IMR-90 (cell line): ENCODE results near the gene PUS7L. TPM values are rescaled to one million over a fixed set of nuclear protein-coding genes. Genes with fewer than 3 reads are reported as not detected.

Source experiments
- ATAC-seq: fragments of 200-7000 bp; cut with Tn5 transposase; 2 replicates; pipeline ENCODE4 v1.9.1; 2020; ENCODE audit warnings: low read depth, mild to moderate bottlenecking, moderate library complexity
- BruUV-seq: library from RNA; stranded (reverse); fragments of 400-500 nt; replicated peaks from 2 replicates; lab custom pipeline; 2021; lab: Mats Ljungman, UMichigan
- CTCF ChIA-PET: fragments of 300-600 bp; formaldehyde crosslinking; extraction: SDS; loops from one replicate; lab custom pipeline; 2021; ENCODE audit warnings: antibody characterized with exemption; lab: Yijun Ruan, JAX
- POLR2A ChIA-PET: fragments of 300-600 bp; sonication (Branson Sonifier 250); formaldehyde crosslinking; loops from one replicate; lab custom pipeline; 2022; ENCODE audit warnings: antibody characterized with exemption; ENCODE audit not compliant: unreplicated experiment; lab: Charles Lee
- DNase-seq: peaks from one replicate; pipeline ENCODE4 v3.0.0; 2013
- H2AFZ ChIP-seq: replicated peaks from 2 replicates; pipeline ENCODE3; 2013; ENCODE audit warnings: low read length, mild to moderate bottlenecking; ENCODE audit not compliant: poor library complexity
- H2AK5ac ChIP-seq: 2 replicates; pipeline ENCODE4 v1.6.1; 2013; ENCODE audit warnings: low read depth, low read length, inconsistent platforms
- H2AK9ac ChIP-seq: replicated peaks from 2 replicates; pipeline ENCODE3; 2013; ENCODE audit warnings: mild to moderate bottlenecking, low read depth, low read length, moderate library complexity; ENCODE audit not compliant: poor library complexity
- H2BK120ac ChIP-seq: 2 replicates; pipeline ENCODE4 v1.6.1; 2013; ENCODE audit warnings: low read depth, low read length, inconsistent platforms
- H2BK15ac ChIP-seq: 3 replicates; pipeline ENCODE4 v1.6.1; 2013; ENCODE audit warnings: low read depth, low read length, inconsistent platforms
- H2BK20ac ChIP-seq: 2 replicates; pipeline ENCODE4 v1.6.1; 2013; ENCODE audit warnings: low read depth, mild to moderate bottlenecking, inconsistent platforms, low read length, moderate library complexity
- H2BK5ac ChIP-seq: 2 replicates; pipeline ENCODE4 v1.6.1; 2013; ENCODE audit warnings: mild to moderate bottlenecking, low read depth, low read length, inconsistent platforms; ENCODE audit not compliant: poor library complexity, severe bottlenecking
- H3K14ac ChIP-seq: replicated peaks from 2 replicates; pipeline ENCODE4 v1.6.1; 2013; ENCODE audit warnings: low read depth, low read length, inconsistent platforms
- H3K18ac ChIP-seq: 2 replicates; pipeline ENCODE4 v1.6.1; 2013; ENCODE audit warnings: low read depth, low read length, control low read depth
- H3K23ac ChIP-seq: 2 replicates; pipeline ENCODE4 v1.6.1; 2013; ENCODE audit warnings: low read depth, low read length, inconsistent platforms
- H3K27ac ChIP-seq: 2 replicates; pipeline ENCODE4 v1.5.1; 2013; ENCODE audit warnings: mild to moderate bottlenecking, control low read depth, low read length; ENCODE audit not compliant: insufficient read depth
- H3K27me3 ChIP-seq: 2 replicates; pipeline ENCODE4 v1.6.1; 2013; ENCODE audit warnings: low read length; ENCODE audit not compliant: control insufficient read depth, insufficient read depth
- H3K36me3 ChIP-seq: 2 replicates; pipeline ENCODE4 v1.6.1; 2013; ENCODE audit warnings: low read length, mixed read lengths; ENCODE audit not compliant: control insufficient read depth, insufficient read depth
- H3K4ac ChIP-seq: 2 replicates; pipeline ENCODE4 v1.6.1; 2013; ENCODE audit warnings: low read depth, low read length, inconsistent platforms
- H3K4me1 ChIP-seq: 2 replicates; pipeline ENCODE4 v1.6.1; 2013; ENCODE audit warnings: low read length, mixed read lengths; ENCODE audit not compliant: control insufficient read depth, insufficient read depth
- H3K4me2 ChIP-seq: 2 replicates; pipeline ENCODE4 v1.6.1; 2013; ENCODE audit warnings: low read depth, mild to moderate bottlenecking, control low read depth, low read length, moderate library complexity
- H3K4me3 ChIP-seq: 2 replicates; pipeline ENCODE4 v1.5.1; 2013; ENCODE audit warnings: low read depth, mild to moderate bottlenecking, control low read depth, low read length, moderate library complexity; ENCODE audit not compliant: insufficient read depth
- H3K56ac ChIP-seq: 2 replicates; pipeline ENCODE4 v1.6.1; 2013; ENCODE audit warnings: low read length, inconsistent platforms; ENCODE audit not compliant: insufficient read depth; ENCODE audit errors: extremely low read depth
- H3K79me1 ChIP-seq, 2 experiments: 2 replicates each; pipeline ENCODE4 v1.6.1; 2013; ENCODE audit warnings: low read length in 2 of 2, inconsistent platforms in 1 of 2, low read depth in 1 of 2
- H3K9ac ChIP-seq: 2 replicates; pipeline ENCODE4 v1.6.1; 2013; ENCODE audit warnings: low read depth, low read length, control low read depth
- H3K9me1 ChIP-seq: 2 replicates; pipeline ENCODE4 v1.6.1; 2013; ENCODE audit warnings: low read length, inconsistent platforms; ENCODE audit not compliant: insufficient read depth
- H3K9me3 ChIP-seq: 2 replicates; pipeline ENCODE4 v1.6.1; 2013; ENCODE audit warnings: low read length; ENCODE audit not compliant: control insufficient read depth, insufficient read depth
- H4K20me1 ChIP-seq: 2 replicates; pipeline ENCODE4 v1.6.1; 2013; ENCODE audit warnings: low read length, inconsistent platforms; ENCODE audit not compliant: insufficient read depth
- H4K5ac ChIP-seq: 2 replicates; pipeline ENCODE4 v1.6.1; 2013; ENCODE audit warnings: mild to moderate bottlenecking, low read depth, low read length, control low read depth
- H4K8ac ChIP-seq, 2 experiments: 2 replicates each; pipeline ENCODE4 v1.6.1; 2013; ENCODE audit warnings: low read depth in 2 of 2, low read length in 2 of 2, control low read depth in 1 of 2, inconsistent platforms in 1 of 2
- H4K91ac ChIP-seq: 2 replicates; pipeline ENCODE4 v1.6.1; 2013; ENCODE audit warnings: low read depth, low read length, inconsistent platforms; ENCODE audit not compliant: insufficient read depth
- BHLHE40 ChIP-seq: fragments of 150-350 bp; IDR thresholded peaks from 2 replicates; pipeline ENCODE4 v1.6.1; 2016; ENCODE audit warnings: mild to moderate bottlenecking, low read depth, low read length
- CEBPB ChIP-seq: IDR thresholded peaks from 2 replicates; pipeline ENCODE4 v1.6.1; 2012; ENCODE audit warnings: low read depth, low read length, improper control_type of control experiment
- CHD1 ChIP-seq: IDR thresholded peaks from 2 replicates; pipeline ENCODE4 v1.6.1; 2012; ENCODE audit warnings: low read depth, low read length, improper control_type of control experiment
- CTCF ChIP-seq: conservative IDR thresholded peaks from 2 replicates; pipeline ENCODE4 v1.5.1; 2012; ENCODE audit warnings: mild to moderate bottlenecking, low read depth, low read length, improper control_type of control experiment
- ELK1 ChIP-seq: fragments of 150-350 bp; IDR thresholded peaks from 2 replicates; pipeline ENCODE4 v1.6.1; 2016; ENCODE audit warnings: low read depth, mild to moderate bottlenecking, low read length, moderate library complexity, borderline replicate concordance
- FOS ChIP-seq: fragments of 150-350 bp; IDR thresholded peaks from 2 replicates; pipeline ENCODE4 v1.6.1; 2016; ENCODE audit warnings: low read depth, low read length
- MAFK ChIP-seq: IDR thresholded peaks from 2 replicates; pipeline ENCODE4 v1.6.1; 2012; ENCODE audit warnings: low read depth, low read length, improper control_type of control experiment
- MAZ ChIP-seq: IDR thresholded peaks from 2 replicates; pipeline ENCODE4 v1.6.1; 2012; ENCODE audit warnings: low read depth, mild to moderate bottlenecking, low read length, improper control_type of control experiment, moderate library complexity, borderline replicate concordance
- MXI1 ChIP-seq: IDR thresholded peaks from 2 replicates; pipeline ENCODE4 v1.6.1; 2012; ENCODE audit warnings: low read depth, mild to moderate bottlenecking, low read length, moderate library complexity, borderline replicate concordance
- NFE2L2 ChIP-seq: fragments of 150-350 bp; IDR thresholded peaks from 2 replicates; pipeline ENCODE4 v1.6.1; 2016; ENCODE audit warnings: low read depth, mild to moderate bottlenecking, low read length
- POLR2A ChIP-seq: IDR thresholded peaks from 2 replicates; pipeline ENCODE4 v1.6.1; 2012; ENCODE audit warnings: mild to moderate bottlenecking, low read depth, low read length
- RAD21 ChIP-seq: IDR thresholded peaks from 2 replicates; pipeline ENCODE4 v1.6.1; 2012; ENCODE audit warnings: low read length, improper control_type of control experiment
- RCOR1 ChIP-seq: IDR thresholded peaks from 2 replicates; pipeline ENCODE4 v1.6.1; 2012; ENCODE audit warnings: mild to moderate bottlenecking, low read length, improper control_type of control experiment; ENCODE audit not compliant: insufficient replicate concordance
- RFX5 ChIP-seq: IDR thresholded peaks from 2 replicates; pipeline ENCODE4 v1.8.0; 2012; ENCODE audit warnings: low read depth, mild to moderate bottlenecking, low read length, moderate library complexity
- SMC3 ChIP-seq: fragments of 150-350 bp; IDR thresholded peaks from 2 replicates; pipeline ENCODE4 v1.6.1; 2016; ENCODE audit warnings: low read depth, mild to moderate bottlenecking, antibody characterized with exemption, low read length, moderate library complexity
- USF2 ChIP-seq: fragments of 150-350 bp; IDR thresholded peaks from 2 replicates; pipeline ENCODE4 v1.6.1; 2017; ENCODE audit warnings: mild to moderate bottlenecking, antibody characterized with exemption, low read length, low read depth
- WGBS, 2 experiments: methylation state at CpG; one replicate each; pipeline versions ENCODE4 v1.1.5 to v1.1.7; 2013; ENCODE audit warnings: missing lambda C conversion rate in 2 of 2; ENCODE audit not compliant: insufficient read length in 1 of 2; ENCODE audit errors: extremely low coverage in 2 of 2; 5-methylcytosine and 5-hydroxymethylcytosine counted together
- dilution Hi-C: fragments of 300-500 bp; cut with HindIII; formaldehyde crosslinking; loops from one replicate; pipeline ENCODE4 v1.14.3; 2018; ENCODE audit warnings: low sequenced_read_pairs; ENCODE audit not compliant: unreplicated experiment
- in situ Hi-C: fragments of 300-500 bp; cut with MboI; formaldehyde crosslinking; loops from 3 replicates; pipeline ENCODE4 v1.14.3; 2019; ENCODE audit warnings: low sequenced_read_pairs, inconsistent platforms, mixed read lengths
- intact Hi-C: fragments of 100-400 bp; cut with micrococcal nuclease; formaldehyde crosslinking; loops from 2 replicates; pipeline ENCODE4 v1.10.0; 2022
- polyA plus RNA-seq, 3 experiments: library from polyadenylated mRNA; depleted of rRNA; stranded (reverse); fragments of >200 nt; gene quantifications; 2 replicates each; pipeline ENCODE4 v1.2.3, GENCODE V29; 2012; ENCODE audit warnings: low replicate concordance in 1 of 3
- total RNA-seq: library from RNA; depleted of rRNA; stranded (reverse); fragments of >200 nt; gene quantifications from 2 replicates; pipeline ENCODE4 v1.2.3, GENCODE V29; 2012

Gene PUS7L
- total and polyA plus RNA-seq, 2 of the 4 experiments (the other 2 are of a cell fraction): 5.1 to 44.8 TPM

- H3K4me1 ChIP-seq: no peaks in the 10 kb centered on the region
- no peak overlapping the region for H3K27ac ChIP-seq
- H3K4ac ChIP-seq: no peak overlapping the region
- no peak overlapping the region for H3K9ac ChIP-seq
- H2BK20ac ChIP-seq: no peak overlapping the region
- H3K14ac ChIP-seq: no peak overlapping the region
- H2BK15ac ChIP-seq: no peak overlapping the region
- no peak overlapping the region for H2AK5ac ChIP-seq
- peaks cover 9 to 19% of the 10 kb centered on the region in 2 experiments for H3K79me1 ChIP-seq
- no CpG with 5 or more reads among the region's 5 CpGs for WGBS, 2 experiments
- H3K9me3 ChIP-seq: peaks cover 3% of the 10 kb centered on the region; the same call in 1 of the 2 replicates
- no peaks in the 10 kb centered on the region for H3K9me1 ChIP-seq
- H3K18ac ChIP-seq: no peak overlapping the region
- no peak overlapping the region for H4K8ac ChIP-seq
- dilution Hi-C loops (no loop called here), in situ Hi-C loops (no loop called here), intact Hi-C loops (no loop called here)
- no peak overlapping the region for H2AFZ ChIP-seq
- BruUV-seq: no TSS peak
- H3K23ac ChIP-seq: no peak overlapping the region
- no peaks in the 10 kb centered on the region for H4K20me1 ChIP-seq
- H2BK5ac ChIP-seq: no peak overlapping the region
- H3K4me2 ChIP-seq: no peak overlapping the region
- TF ChIP-seq SMC3 (no peak), CEBPB (no peak), NFE2L2 (no peak), BHLHE40 (no peak), FOS (no peak), CHD1 (no peak), RCOR1 (no peak), POLR2A (no peak), ELK1 (no peak), MXI1 (no peak), USF2 (no peak), MAFK (no peak), CTCF (no peak), RAD21 (no peak), MAZ (no peak), RFX5 (no peak)
- H2BK120ac ChIP-seq: no peak overlapping the region
- H3K56ac ChIP-seq: no peak overlapping the region
- H4K91ac ChIP-seq: no peak overlapping the region
- POLR2A ChIA-PET: no interaction called here
- H3K36me3 ChIP-seq: peaks cover 12% of the 10 kb centered on the region
- CTCF ChIA-PET: no interaction called here
- H4K5ac ChIP-seq: no peak overlapping the region
- no peak overlapping the region for H2AK9ac ChIP-seq
- no peak for DNase-seq
- ATAC-seq: no peak
- H3K27me3 ChIP-seq: no peaks in the 10 kb centered on the region
- H3K4me3 ChIP-seq: no peak overlapping the region
These were observed 9.6 kb downstream of the PUS7L start for GRCh38 chr12:43749016-43749415.
